ENCODE data around the gene CDX2.

DNA sequence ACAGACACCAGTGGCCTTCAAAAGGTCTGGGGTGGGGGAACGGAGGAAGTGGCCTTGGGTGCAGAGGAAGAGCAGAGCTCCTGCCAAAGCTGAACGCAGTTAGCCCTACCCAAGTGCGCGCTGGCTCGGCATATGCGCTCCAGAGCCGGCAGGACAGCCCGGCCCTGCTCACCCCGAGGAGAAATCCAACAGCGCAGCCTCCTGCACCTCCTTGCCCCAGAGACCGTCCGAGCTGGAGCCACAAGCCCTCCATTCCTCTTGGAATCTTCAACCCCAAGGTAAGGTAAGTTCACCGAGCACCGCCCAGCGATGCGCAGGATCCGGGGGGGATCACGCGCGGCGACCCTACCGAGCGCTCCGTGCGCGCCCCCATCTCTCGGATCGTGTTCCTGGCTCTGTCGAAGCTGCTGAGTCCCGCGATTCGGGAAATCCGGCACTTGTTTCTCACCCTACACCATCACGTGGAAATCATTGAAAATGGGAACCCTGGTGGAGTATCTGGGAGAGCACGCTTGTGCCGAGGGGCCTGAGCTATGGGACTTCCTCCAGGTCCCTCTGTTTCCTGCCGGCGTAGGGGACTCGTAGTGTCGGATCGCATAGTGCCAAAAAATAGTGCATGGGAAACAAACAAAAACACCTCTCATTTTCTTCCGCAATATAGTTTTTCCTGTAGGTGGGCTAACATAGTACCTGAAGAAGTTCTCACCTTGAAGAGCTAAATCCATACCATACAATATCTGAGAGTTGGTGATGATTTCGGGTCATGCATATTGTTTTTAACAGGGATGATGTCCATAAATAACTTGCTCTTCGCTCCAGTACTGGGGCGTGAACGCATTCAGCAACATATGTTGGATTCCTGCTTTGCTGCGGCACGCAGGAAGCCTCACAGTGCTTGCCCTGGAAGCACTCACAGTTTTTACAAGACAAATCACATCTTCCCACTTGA, 40.0 kb downstream of the CDX2 start:
- TF ChIP-seq POLR2A (IDR thresholded peaks at IDR 0.05; ENCODE audit: low read depth, low read length) (no peak), POLR2AphosphoS5 (IDR thresholded peaks at IDR 0.05; ENCODE audit: low read depth, low read length) (no peak), TAF1 (IDR thresholded peaks at IDR 0.05; ENCODE audit: borderline replicate concordance, low read depth, low read length) (no peak)
